Esophagus muscularis mucosa (tissue), 3 donors: ENCODE measurements around the gene ENTPD5.

Source experiments
- POLR2A ChIP-seq: fragments of 450-650 bp; IDR thresholded peaks from one replicate; pipeline ENCODE4 v1.6.1; 2017; ENCODE audit warnings: antibody characterized with exemption, moderate library complexity, mild to moderate bottlenecking, low read depth
- POLR2AphosphoS5 ChIP-seq, 2 donors: sonication (generic); formaldehyde crosslinking; IDR thresholded peaks; one replicate each; pipeline ENCODE4 v1.6.1; 2017; ENCODE audit warnings: antibody characterized with exemption in 2 of 2
- TF ChIP-seq, protein P1 (sequence below), 3 experiments: fragments of 200-600 bp in 2 of 3; fragments of 450-650 bp in 1 of 3; sonication (generic) in 2 of 3; IDR thresholded peaks; one replicate each; pipeline ENCODE4 v1.5.1; 2017 to 2019; ENCODE audit warnings: antibody characterized with exemption in 3 of 3, mild to moderate bottlenecking in 2 of 3, moderate library complexity in 1 of 3

DNA sequence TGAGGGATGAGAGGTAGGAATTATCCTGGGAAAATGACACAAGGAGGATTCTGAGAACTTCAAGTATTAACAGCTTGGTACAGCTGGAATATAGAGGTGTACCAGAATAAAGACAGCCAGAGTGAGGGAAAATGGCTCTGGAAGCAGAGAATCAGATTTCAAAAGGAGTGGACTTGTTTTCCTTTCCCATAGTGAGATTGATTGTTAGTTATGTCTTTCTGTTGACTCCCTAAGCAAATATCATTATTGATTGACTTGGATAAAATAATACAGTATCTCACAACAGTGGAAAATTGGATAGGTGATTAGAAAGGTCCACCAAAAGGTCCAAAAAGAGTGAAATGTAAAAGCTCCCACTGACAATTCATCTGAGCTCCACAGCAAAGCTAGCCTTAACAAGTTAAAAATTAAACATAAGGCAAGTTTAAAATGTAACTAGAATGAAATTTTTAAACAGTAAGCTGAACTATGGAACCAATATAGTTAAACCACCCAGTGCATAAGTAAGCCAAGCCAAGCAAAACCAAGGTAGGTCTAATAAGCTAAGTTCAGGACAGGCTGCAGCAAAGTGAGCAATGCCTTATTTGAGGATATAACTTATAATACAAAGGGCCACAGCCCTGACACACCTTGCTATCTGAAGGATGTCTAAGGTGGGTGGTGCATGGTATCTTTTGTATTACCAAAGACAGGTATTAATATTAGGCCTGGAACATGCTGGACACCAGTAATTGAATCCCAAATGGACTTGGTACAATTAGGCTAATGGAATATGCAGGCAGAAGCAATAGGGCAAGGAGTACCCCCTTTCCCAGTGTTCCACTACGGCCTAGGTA lies 21.8 kb downstream of the ENTPD5 start:
- TF ChIP-seq POLR2A: no peak
- TF ChIP-seq, protein P1, sequence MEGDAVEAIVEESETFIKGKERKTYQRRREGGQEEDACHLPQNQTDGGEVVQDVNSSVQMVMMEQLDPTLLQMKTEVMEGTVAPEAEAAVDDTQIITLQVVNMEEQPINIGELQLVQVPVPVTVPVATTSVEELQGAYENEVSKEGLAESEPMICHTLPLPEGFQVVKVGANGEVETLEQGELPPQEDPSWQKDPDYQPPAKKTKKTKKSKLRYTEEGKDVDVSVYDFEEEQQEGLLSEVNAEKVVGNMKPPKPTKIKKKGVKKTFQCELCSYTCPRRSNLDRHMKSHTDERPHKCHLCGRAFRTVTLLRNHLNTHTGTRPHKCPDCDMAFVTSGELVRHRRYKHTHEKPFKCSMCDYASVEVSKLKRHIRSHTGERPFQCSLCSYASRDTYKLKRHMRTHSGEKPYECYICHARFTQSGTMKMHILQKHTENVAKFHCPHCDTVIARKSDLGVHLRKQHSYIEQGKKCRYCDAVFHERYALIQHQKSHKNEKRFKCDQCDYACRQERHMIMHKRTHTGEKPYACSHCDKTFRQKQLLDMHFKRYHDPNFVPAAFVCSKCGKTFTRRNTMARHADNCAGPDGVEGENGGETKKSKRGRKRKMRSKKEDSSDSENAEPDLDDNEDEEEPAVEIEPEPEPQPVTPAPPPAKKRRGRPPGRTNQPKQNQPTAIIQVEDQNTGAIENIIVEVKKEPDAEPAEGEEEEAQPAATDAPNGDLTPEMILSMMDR (IDR thresholded peaks at IDR 0.05): no peak
- TF ChIP-seq POLR2AphosphoS5 (IDR thresholded peaks at IDR 0.05): no peak
